IMR-90 (cell line): ENCODE data around the gene NEXN. TPM values are rescaled to one million over a fixed set of nuclear protein-coding genes. Genes with fewer than 3 reads are reported as not detected.

Source experiments
- ATAC-seq: fragments of 200-7000 bp; cut with Tn5 transposase; 2 replicates; pipeline ENCODE4 v1.9.1; 2020; ENCODE audit warnings: low read depth, mild to moderate bottlenecking, moderate library complexity
- BruUV-seq: library from RNA; stranded (reverse); fragments of 400-500 nt; replicated peaks from 2 replicates; lab custom pipeline; 2021; lab: Mats Ljungman, UMichigan
- CTCF ChIA-PET: fragments of 300-600 bp; formaldehyde crosslinking; extraction: SDS; loops from one replicate; lab custom pipeline; 2021; ENCODE audit warnings: antibody characterized with exemption; lab: Yijun Ruan, JAX
- POLR2A ChIA-PET: fragments of 300-600 bp; sonication (Branson Sonifier 250); formaldehyde crosslinking; loops from one replicate; lab custom pipeline; 2022; ENCODE audit warnings: antibody characterized with exemption; ENCODE audit not compliant: unreplicated experiment; lab: Charles Lee
- DNase-seq: peaks from one replicate; pipeline ENCODE4 v3.0.0; 2013
- H2AFZ ChIP-seq: replicated peaks from 2 replicates; pipeline ENCODE3; 2013; ENCODE audit warnings: low read length, mild to moderate bottlenecking; ENCODE audit not compliant: poor library complexity
- H2AK5ac ChIP-seq: 2 replicates; pipeline ENCODE4 v1.6.1; 2013; ENCODE audit warnings: low read depth, low read length, inconsistent platforms
- H2AK9ac ChIP-seq: replicated peaks from 2 replicates; pipeline ENCODE3; 2013; ENCODE audit warnings: mild to moderate bottlenecking, low read depth, low read length, moderate library complexity; ENCODE audit not compliant: poor library complexity
- H2BK120ac ChIP-seq: 2 replicates; pipeline ENCODE4 v1.6.1; 2013; ENCODE audit warnings: low read depth, low read length, inconsistent platforms
- H2BK15ac ChIP-seq: 3 replicates; pipeline ENCODE4 v1.6.1; 2013; ENCODE audit warnings: low read depth, low read length, inconsistent platforms
- H2BK20ac ChIP-seq: 2 replicates; pipeline ENCODE4 v1.6.1; 2013; ENCODE audit warnings: low read depth, mild to moderate bottlenecking, inconsistent platforms, low read length, moderate library complexity
- H2BK5ac ChIP-seq: 2 replicates; pipeline ENCODE4 v1.6.1; 2013; ENCODE audit warnings: mild to moderate bottlenecking, low read depth, low read length, inconsistent platforms; ENCODE audit not compliant: poor library complexity, severe bottlenecking
- H3K14ac ChIP-seq: replicated peaks from 2 replicates; pipeline ENCODE4 v1.6.1; 2013; ENCODE audit warnings: low read depth, low read length, inconsistent platforms
- H3K18ac ChIP-seq: 2 replicates; pipeline ENCODE4 v1.6.1; 2013; ENCODE audit warnings: low read depth, low read length, control low read depth
- H3K23ac ChIP-seq: 2 replicates; pipeline ENCODE4 v1.6.1; 2013; ENCODE audit warnings: low read depth, low read length, inconsistent platforms
- H3K27ac ChIP-seq: 2 replicates; pipeline ENCODE4 v1.5.1; 2013; ENCODE audit warnings: mild to moderate bottlenecking, control low read depth, low read length; ENCODE audit not compliant: insufficient read depth
- H3K27me3 ChIP-seq: 2 replicates; pipeline ENCODE4 v1.6.1; 2013; ENCODE audit warnings: low read length; ENCODE audit not compliant: control insufficient read depth, insufficient read depth
- H3K36me3 ChIP-seq: 2 replicates; pipeline ENCODE4 v1.6.1; 2013; ENCODE audit warnings: low read length, mixed read lengths; ENCODE audit not compliant: control insufficient read depth, insufficient read depth
- H3K4ac ChIP-seq: 2 replicates; pipeline ENCODE4 v1.6.1; 2013; ENCODE audit warnings: low read depth, low read length, inconsistent platforms
- H3K4me1 ChIP-seq: 2 replicates; pipeline ENCODE4 v1.6.1; 2013; ENCODE audit warnings: low read length, mixed read lengths; ENCODE audit not compliant: control insufficient read depth, insufficient read depth
- H3K4me2 ChIP-seq: 2 replicates; pipeline ENCODE4 v1.6.1; 2013; ENCODE audit warnings: low read depth, mild to moderate bottlenecking, control low read depth, low read length, moderate library complexity
- H3K4me3 ChIP-seq: 2 replicates; pipeline ENCODE4 v1.5.1; 2013; ENCODE audit warnings: low read depth, mild to moderate bottlenecking, control low read depth, low read length, moderate library complexity; ENCODE audit not compliant: insufficient read depth
- H3K56ac ChIP-seq: 2 replicates; pipeline ENCODE4 v1.6.1; 2013; ENCODE audit warnings: low read length, inconsistent platforms; ENCODE audit not compliant: insufficient read depth; ENCODE audit errors: extremely low read depth
- H3K79me1 ChIP-seq, 2 experiments: 2 replicates each; pipeline ENCODE4 v1.6.1; 2013; ENCODE audit warnings: low read length in 2 of 2, inconsistent platforms in 1 of 2, low read depth in 1 of 2
- H3K9ac ChIP-seq: 2 replicates; pipeline ENCODE4 v1.6.1; 2013; ENCODE audit warnings: low read depth, low read length, control low read depth
- H3K9me1 ChIP-seq: 2 replicates; pipeline ENCODE4 v1.6.1; 2013; ENCODE audit warnings: low read length, inconsistent platforms; ENCODE audit not compliant: insufficient read depth
- H3K9me3 ChIP-seq: 2 replicates; pipeline ENCODE4 v1.6.1; 2013; ENCODE audit warnings: low read length; ENCODE audit not compliant: control insufficient read depth, insufficient read depth
- H4K20me1 ChIP-seq: 2 replicates; pipeline ENCODE4 v1.6.1; 2013; ENCODE audit warnings: low read length, inconsistent platforms; ENCODE audit not compliant: insufficient read depth
- H4K5ac ChIP-seq: 2 replicates; pipeline ENCODE4 v1.6.1; 2013; ENCODE audit warnings: mild to moderate bottlenecking, low read depth, low read length, control low read depth
- H4K8ac ChIP-seq, 2 experiments: 2 replicates each; pipeline ENCODE4 v1.6.1; 2013; ENCODE audit warnings: low read depth in 2 of 2, low read length in 2 of 2, control low read depth in 1 of 2, inconsistent platforms in 1 of 2
- H4K91ac ChIP-seq: 2 replicates; pipeline ENCODE4 v1.6.1; 2013; ENCODE audit warnings: low read depth, low read length, inconsistent platforms; ENCODE audit not compliant: insufficient read depth
- CEBPB ChIP-seq: IDR thresholded peaks from 2 replicates; pipeline ENCODE4 v1.6.1; 2012; ENCODE audit warnings: low read depth, low read length, improper control_type of control experiment
- MAZ ChIP-seq: IDR thresholded peaks from 2 replicates; pipeline ENCODE4 v1.6.1; 2012; ENCODE audit warnings: low read depth, mild to moderate bottlenecking, low read length, improper control_type of control experiment, moderate library complexity, borderline replicate concordance
- NFE2L2 ChIP-seq: fragments of 150-350 bp; IDR thresholded peaks from 2 replicates; pipeline ENCODE4 v1.6.1; 2016; ENCODE audit warnings: low read depth, mild to moderate bottlenecking, low read length
- POLR2A ChIP-seq: IDR thresholded peaks from 2 replicates; pipeline ENCODE4 v1.6.1; 2012; ENCODE audit warnings: mild to moderate bottlenecking, low read depth, low read length
- RAD21 ChIP-seq: IDR thresholded peaks from 2 replicates; pipeline ENCODE4 v1.6.1; 2012; ENCODE audit warnings: low read length, improper control_type of control experiment
- SMC3 ChIP-seq: fragments of 150-350 bp; IDR thresholded peaks from 2 replicates; pipeline ENCODE4 v1.6.1; 2016; ENCODE audit warnings: low read depth, mild to moderate bottlenecking, antibody characterized with exemption, low read length, moderate library complexity
- WGBS, 2 experiments: methylation state at CpG; one replicate each; pipeline versions ENCODE4 v1.1.5 to v1.1.7; 2013; ENCODE audit warnings: missing lambda C conversion rate in 2 of 2; ENCODE audit not compliant: insufficient read length in 1 of 2; ENCODE audit errors: extremely low coverage in 2 of 2; 5-methylcytosine and 5-hydroxymethylcytosine counted together
- dilution Hi-C: fragments of 300-500 bp; cut with HindIII; formaldehyde crosslinking; loops from one replicate; pipeline ENCODE4 v1.14.3; 2018; ENCODE audit warnings: low sequenced_read_pairs; ENCODE audit not compliant: unreplicated experiment
- in situ Hi-C: fragments of 300-500 bp; cut with MboI; formaldehyde crosslinking; loops from 3 replicates; pipeline ENCODE4 v1.14.3; 2019; ENCODE audit warnings: low sequenced_read_pairs, inconsistent platforms, mixed read lengths
- intact Hi-C: fragments of 100-400 bp; cut with micrococcal nuclease; formaldehyde crosslinking; loops from 2 replicates; pipeline ENCODE4 v1.10.0; 2022
- polyA plus RNA-seq, 3 experiments: library from polyadenylated mRNA; depleted of rRNA; stranded (reverse); fragments of >200 nt; gene quantifications; 2 replicates each; pipeline ENCODE4 v1.2.3, GENCODE V29; 2012; ENCODE audit warnings: low replicate concordance in 1 of 3
- total RNA-seq: library from RNA; depleted of rRNA; stranded (reverse); fragments of >200 nt; gene quantifications from 2 replicates; pipeline ENCODE4 v1.2.3, GENCODE V29; 2012

The NEXN gene
- total and polyA plus RNA-seq, 2 of the 4 experiments (the other 2 are of a cell fraction): 5.2 to 16.1 TPM

DNA sequence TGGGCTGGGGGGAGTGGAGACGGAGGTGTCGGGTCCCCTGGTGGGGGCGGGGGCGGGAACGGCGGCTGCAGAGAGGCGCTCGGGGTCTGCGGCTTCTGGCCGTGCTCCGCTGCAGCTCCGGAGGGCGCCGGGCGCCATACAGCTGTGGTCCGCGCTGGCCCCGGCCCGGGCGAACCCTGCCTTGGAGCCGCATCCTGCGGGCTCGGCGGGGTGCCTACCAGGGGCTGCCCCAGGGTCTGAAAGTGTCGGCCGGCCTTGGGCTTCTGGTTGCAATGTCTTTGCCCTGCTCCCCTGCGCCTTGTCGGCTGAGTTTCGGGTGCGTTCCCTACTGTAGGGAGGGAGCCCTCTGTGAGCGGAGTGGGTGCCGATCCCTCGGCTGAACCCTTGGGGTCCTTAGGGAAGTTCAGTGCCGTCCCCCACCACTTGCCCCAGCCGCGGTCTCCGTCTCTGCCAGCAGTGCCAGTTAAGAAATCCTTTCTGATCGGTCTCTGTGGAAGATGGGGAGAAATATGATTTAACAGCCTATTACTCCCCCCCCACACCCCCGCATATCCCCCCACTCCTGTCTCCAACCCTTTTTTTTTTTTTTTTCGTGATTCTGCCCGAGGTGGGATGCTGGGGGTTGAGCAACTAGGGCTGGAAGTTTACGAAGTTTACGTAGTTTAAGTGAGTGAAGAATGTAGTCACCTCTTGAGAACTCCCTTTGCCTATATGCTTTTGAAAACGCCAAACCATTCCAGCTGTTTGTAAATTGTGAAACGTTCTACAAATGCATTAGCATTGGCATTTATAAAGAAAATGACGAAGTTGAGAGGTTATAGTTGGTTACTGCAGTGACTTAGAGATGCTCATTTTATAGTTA lies 588 bp downstream of the NEXN start:
- H2AK5ac ChIP-seq: peak overlapping the region; percentile 98
- H4K20me1 ChIP-seq: peaks cover 5% of the 10 kb centered on the region; the same call in 1 of the 2 replicates
- H3K9me3 ChIP-seq: no peaks in the 10 kb centered on the region
- no peaks in the 10 kb centered on the region for H3K27me3 ChIP-seq
- intact Hi-C loops (loop anchor here (2.0 kb wide), 2 partner anchors 56 to 130 kb away; partner anchors contain the start of gene USP33), dilution Hi-C loops (no loop called here), in situ Hi-C loops (no loop called here)
- H2BK120ac ChIP-seq: peak overlapping the region; percentile 99
- H3K4me1 ChIP-seq: peaks cover 9% of the 10 kb centered on the region
- peak overlapping the region; percentile 92; the same call in 2 of the 3 replicates for H2BK15ac ChIP-seq
- H3K9me1 ChIP-seq: no peaks in the 10 kb centered on the region
- H3K4ac ChIP-seq: peak overlapping the region; percentile 100
- peak overlapping the region; percentile 86 for H2BK20ac ChIP-seq
- peak overlapping the region; percentile 98 for H3K9ac ChIP-seq
- peak overlapping the region; percentile 100 for H3K23ac ChIP-seq
- H2AK9ac ChIP-seq: peak overlapping the region; percentile 100
- H4K91ac ChIP-seq: peak overlapping the region; percentile 100
- H4K8ac ChIP-seq: peak overlapping the region; percentile 85 to 97
- H3K14ac ChIP-seq: peak overlapping the region; percentile 100
- peak; percentile 81 for DNase-seq
- ChIA-PET CTCF (interaction anchor here (0.8 to 1.6 kb wide), 2 partner anchors 11 to 63 kb away, joined by 3 to 4 read pairs; no protein-coding TSS in a partner anchor), POLR2A (interaction anchor here (0.5 kb wide), 1 partner anchor 109 kb away, joined by 9 read pairs; the partner anchor contains the start of gene MIGA1)
- 0% methylated on average over 13 of the region's 46 CpGs; no CpG with 5 or more reads in 1 of the 2 experiments for WGBS, 2 experiments
- peaks cover 15 to 41% of the 10 kb centered on the region in 2 experiments; a peak in 3 of 4 replicates for H3K79me1 ChIP-seq
- H3K18ac ChIP-seq: peak overlapping the region; percentile 99
- peak overlapping the region; percentile 75 for H3K4me2 ChIP-seq
- peak; percentile 38 for ATAC-seq
- peak overlapping the region; percentile 99 for H4K5ac ChIP-seq
- H2BK5ac ChIP-seq: peak overlapping the region; percentile 98
- H3K36me3 ChIP-seq: peaks cover 10% of the 10 kb centered on the region
- peak overlapping the region; percentile 98 for H3K4me3 ChIP-seq
- H3K27ac ChIP-seq: peak overlapping the region; percentile 99
- H2AFZ ChIP-seq: peak overlapping the region; percentile 95
- TF ChIP-seq SMC3 (no peak), CEBPB (peak; percentile 76), RAD21 (no peak), POLR2A (0 out of 2 replicates have a peak, but pooled peaks have one; percentile 10), MAZ (no peak), NFE2L2 (no peak)
- no TSS peak for BruUV-seq
- H3K56ac ChIP-seq: peak overlapping the region; percentile 100
